ENCODE measurements around the gene MINK1.

GRCh38 chr17:4785311-4786105 lies 47.6 kb upstream of the MINK1 start:
- TF ChIP-seq CTCF (IDR thresholded peaks at IDR 0.05) (no peak), POLR2A (IDR thresholded peaks at IDR 0.05) (no peak), POLR2AphosphoS5 (IDR thresholded peaks at IDR 0.05; ENCODE audit: insufficient read depth in 1 of 2, low read depth in 1 of 2) (no peak)
